Body of pancreas (tissue), 4 donors: Measurements from ENCODE around the gene DMAP1.

ENCODE experiments used
- POLR2A ChIP-seq, 3 donors: fragments of 450-650 bp; IDR thresholded peaks; one replicate each; pipeline ENCODE4 v1.6.1; 2016; ENCODE audit warnings: antibody characterized with exemption in 3 of 3, mild to moderate bottlenecking in 2 of 3
- TF ChIP-seq, protein P1 (sequence below), 7 experiments: fragments of 450-650 bp in 4 of 7; fragments of 200-600 bp in 3 of 7; sonication (generic) in 3 of 7; IDR thresholded peaks; one replicate each; pipeline ENCODE4 v1.5.1; 2016 to 2019; ENCODE audit warnings: antibody characterized with exemption in 7 of 7

DNA sequence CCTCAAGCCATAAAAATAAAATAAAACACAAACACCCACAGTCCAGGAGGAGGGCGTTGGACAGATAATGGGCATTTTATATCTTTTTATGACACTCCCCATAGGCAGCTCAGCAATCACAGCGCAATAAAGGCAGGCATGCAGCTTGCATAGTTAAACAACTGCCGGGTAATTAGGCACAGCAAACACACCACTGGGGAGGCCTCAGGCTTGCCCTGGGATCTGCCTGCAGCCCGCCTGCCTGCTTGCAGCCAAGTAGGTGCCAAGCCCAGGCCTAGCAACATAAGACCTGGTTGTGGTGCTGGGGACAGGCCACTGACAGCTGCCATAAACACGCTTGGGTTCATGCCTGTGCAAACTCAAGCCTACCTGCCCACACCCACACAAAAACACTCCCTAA, 54.2 kb downstream of the DMAP1 start:
- TF ChIP-seq, protein P1, sequence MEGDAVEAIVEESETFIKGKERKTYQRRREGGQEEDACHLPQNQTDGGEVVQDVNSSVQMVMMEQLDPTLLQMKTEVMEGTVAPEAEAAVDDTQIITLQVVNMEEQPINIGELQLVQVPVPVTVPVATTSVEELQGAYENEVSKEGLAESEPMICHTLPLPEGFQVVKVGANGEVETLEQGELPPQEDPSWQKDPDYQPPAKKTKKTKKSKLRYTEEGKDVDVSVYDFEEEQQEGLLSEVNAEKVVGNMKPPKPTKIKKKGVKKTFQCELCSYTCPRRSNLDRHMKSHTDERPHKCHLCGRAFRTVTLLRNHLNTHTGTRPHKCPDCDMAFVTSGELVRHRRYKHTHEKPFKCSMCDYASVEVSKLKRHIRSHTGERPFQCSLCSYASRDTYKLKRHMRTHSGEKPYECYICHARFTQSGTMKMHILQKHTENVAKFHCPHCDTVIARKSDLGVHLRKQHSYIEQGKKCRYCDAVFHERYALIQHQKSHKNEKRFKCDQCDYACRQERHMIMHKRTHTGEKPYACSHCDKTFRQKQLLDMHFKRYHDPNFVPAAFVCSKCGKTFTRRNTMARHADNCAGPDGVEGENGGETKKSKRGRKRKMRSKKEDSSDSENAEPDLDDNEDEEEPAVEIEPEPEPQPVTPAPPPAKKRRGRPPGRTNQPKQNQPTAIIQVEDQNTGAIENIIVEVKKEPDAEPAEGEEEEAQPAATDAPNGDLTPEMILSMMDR (IDR thresholded peaks at IDR 0.05): no peak
- TF ChIP-seq POLR2A (IDR thresholded peaks at IDR 0.05): no peak
